GM19035 (cell line): ENCODE measurements around the gene DAO.
"Not testable (repeated sequence)": the region's sequence is repeated elsewhere in the genome, so short reads cannot be mapped to it uniquely, and the experiment has no call there.

Experiments
- ATAC-seq: cut with Tn5 transposase; IDR thresholded peaks from one replicate; pipeline ENCODE4 v1.9.1; 2021; ENCODE audit not compliant: unreplicated experiment

DAO gene

GRCh38 chr12:108849660-108850059 lies 30.2 kb upstream of the DAO start:
- ATAC-seq, result no peak

GRCh38 chr12:108850854-108851573 lies 28.9 kb upstream of the DAO start:
- ATAC-seq, result no peak

DNA sequence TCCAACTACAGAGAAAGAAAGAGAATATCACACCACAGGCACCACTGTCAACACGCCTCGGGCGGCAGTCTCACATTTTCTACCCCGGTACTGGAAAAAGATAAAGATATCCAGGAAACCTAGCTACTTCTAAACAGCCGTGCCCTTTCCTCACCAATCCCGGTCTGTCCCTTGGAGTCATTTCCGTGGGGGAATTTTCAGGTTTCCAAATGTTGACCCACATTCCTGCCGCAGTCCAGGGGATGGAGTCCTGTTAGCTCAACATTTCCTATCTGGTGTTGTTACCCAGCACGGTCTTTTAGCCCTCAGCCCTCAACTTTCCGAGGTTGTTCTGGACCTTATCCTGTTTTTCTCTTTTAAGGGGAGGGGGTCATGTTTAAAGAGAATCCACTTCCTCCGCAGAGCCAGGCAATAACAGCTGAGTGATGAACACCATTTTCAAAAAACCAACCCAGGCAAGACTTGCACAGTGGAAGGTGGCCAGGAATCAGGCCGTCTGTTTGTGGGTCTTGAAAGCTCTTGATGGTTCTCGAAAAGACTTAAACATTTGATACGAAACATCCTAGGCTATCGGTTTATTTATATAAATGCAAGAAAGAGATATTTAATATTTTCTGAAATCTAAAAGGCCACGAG lies 27.1 kb upstream of the DAO start:
- ATAC-seq, result no peak

DNA sequence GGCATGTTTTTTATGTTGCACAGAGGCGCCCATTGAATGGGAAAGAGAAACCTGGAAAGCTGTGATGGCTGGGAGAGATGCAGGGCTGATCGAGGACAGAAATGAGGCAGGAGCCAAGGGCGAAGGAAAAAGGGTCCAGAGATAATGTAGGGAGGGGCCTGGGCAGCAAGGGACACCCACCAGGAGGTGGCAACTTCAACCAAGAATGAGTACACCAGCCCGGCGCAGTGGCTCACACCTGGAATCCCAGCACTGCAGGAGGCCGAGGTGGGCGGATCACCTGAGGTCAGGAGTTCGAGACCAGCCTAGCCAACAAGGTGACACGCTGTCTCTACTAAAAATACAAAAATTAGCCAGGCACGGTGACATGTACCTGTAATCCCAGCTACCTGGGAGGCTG lies 26.5 kb upstream of the DAO start:
- ATAC-seq, result no peak

GRCh38 chr12:108853981-108854446 lies 25.9 kb upstream of the DAO start:
- ATAC-seq, result no peak

- no peak for ATAC-seq
Measured at GRCh38 chr12:108854451-108855283, 25.2 kb upstream of the DAO start.

GRCh38 chr12:108855284-108856169 lies 24.4 kb upstream of the DAO start:
- no peak for ATAC-seq

DNA sequence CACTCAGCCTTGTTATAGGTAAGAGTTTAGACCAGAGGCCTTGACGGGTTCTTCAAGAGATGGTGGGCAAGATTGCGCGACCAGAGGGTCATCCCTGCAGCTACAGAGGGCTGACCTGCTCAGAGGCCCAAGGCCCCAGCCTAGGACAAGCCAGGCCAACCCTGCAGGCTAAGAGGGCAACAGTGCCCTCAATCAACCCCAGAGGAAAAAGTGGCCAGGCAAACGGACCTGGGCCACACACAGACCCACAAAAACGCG lies 23.8 kb upstream of the DAO start:
- no peak for ATAC-seq

- ATAC-seq, result peak; percentile 26
Measured at GRCh38 chr12:108856428-108857157, 23.3 kb upstream of the DAO start.

- peak; percentile 17 for ATAC-seq
Measured at GRCh38 chr12:108857158-108857407, 22.8 kb upstream of the DAO start.

- no peak for ATAC-seq
Measured at GRCh38 chr12:108858311-108859074, 21.4 kb upstream of the DAO start.

DNA sequence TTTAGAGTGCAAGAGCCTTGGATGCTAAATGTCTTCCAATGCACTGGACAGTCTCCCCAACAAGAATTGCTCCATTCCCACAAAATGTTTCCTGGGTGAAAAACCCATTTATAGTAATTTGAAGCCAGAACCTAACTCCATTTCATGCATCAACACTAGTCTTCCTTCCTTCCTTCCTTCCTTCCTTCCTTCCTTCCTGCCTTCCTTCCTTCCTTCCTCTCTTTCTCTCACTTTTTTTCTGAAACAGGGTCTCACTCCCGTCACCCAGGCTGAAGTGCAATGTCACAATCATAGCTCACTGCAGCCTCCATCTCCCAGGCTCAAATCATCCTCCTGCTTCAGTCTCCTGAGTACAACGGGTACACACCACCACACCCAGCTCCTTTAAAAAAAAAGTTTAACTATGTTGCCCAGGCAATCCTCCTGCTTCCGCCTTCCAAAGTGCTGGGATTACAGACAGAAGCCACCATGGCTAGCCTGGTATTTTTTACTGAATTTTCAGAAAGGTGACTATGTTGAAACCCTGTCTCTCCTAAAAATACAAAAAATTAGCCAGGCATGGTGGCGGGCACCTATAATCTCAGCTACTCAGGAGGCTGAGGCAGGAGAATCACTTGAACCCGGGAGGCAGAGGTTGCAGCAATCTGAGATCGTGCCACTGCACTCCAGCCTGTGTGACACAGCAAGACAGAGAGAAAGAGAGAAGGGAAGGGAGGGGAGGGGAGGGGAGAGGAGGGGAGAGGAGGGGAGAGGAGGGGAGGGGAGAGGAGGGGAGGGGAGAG lies 20.6 kb upstream of the DAO start:
- ATAC-seq, result not testable (repeated sequence)

GRCh38 chr12:108859923-108860291 lies 20.0 kb upstream of the DAO start:
- ATAC-seq, result no peak

- ATAC-seq, result no peak
Measured at GRCh38 chr12:108860443-108860842, 19.4 kb upstream of the DAO start.

GRCh38 chr12:108861878-108862587 lies 17.9 kb upstream of the DAO start:
- ATAC-seq, result no peak

DNA sequence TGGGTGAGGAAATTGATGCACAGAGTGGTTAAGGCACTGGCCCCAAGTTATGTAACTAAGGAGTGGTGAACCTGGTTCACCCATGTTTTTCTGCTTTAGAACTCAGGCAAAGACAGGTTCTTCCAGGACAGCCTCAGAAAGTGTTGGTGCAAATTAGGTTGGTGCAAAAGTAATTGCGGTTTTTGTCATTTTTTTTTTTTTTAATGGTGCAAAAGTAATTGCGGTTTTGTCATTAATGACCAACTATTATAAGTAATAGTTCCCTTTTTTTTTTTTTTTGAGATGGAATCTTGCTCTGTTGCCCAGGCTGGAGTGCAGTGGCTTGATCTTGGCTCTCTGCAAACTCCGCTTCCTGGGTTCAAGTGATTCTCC lies 17.3 kb upstream of the DAO start:
- no peak for ATAC-seq

DNA sequence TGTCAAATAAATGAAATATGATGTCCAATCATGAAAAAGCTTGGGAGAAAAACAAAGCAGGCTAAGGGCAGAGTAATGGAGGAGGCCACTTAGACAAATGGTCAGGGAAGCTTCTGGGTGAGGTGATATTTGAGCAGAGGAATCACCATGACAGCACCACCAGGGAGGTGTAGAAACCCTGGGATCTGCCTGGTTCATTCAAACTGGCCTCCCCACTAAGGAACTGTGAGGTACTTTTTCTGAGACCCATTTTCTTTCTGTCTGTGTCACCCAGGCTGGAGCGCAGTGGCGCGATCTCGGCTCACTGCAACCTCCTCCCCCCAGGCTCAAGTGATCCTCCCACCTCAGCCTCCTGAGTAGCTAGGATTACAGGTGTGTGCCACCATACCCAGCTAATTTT lies 14.7 kb upstream of the DAO start:
- ATAC-seq, result no peak

DNA sequence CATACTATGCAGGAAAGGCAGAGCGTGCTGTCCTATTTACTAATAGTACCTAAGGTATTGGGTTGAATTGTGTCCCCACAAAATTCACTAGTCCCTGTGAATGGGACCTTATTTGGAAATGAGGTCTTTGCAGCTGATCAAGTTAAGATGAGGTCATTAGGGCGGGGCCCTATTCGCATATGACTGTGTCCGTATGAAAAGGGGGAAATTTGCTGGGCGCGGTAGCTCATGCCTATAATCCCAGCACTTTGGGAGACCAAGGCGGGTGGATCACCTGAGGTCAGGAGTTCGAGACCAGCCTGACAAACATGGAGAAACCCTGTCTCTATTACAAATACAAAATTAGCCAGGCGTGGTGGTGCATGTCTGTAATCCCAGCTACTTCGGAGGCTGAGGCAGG lies 13.8 kb upstream of the DAO start:
- not testable (repeated sequence) for ATAC-seq

GRCh38 chr12:108868781-108869180 lies 11.1 kb upstream of the DAO start:
- no peak for ATAC-seq
